HG02970 (cell line): ENCODE results near the gene TPGS2.
"Not testable (repeated sequence)": the region's sequence is repeated elsewhere in the genome, so short reads cannot be mapped to it uniquely, and the experiment has no call there.

Experiments
- ATAC-seq: cut with Tn5 transposase; IDR thresholded peaks from one replicate; pipeline ENCODE4 v1.9.1; 2021; ENCODE audit warnings: mild to moderate bottlenecking, moderate library complexity, moderate number of reproducible peaks; ENCODE audit not compliant: unreplicated experiment, low FRiP score

TPGS2 gene

GRCh38 chr18:36828630-36829361, at the start of gene TPGS2, which contains the start of gene KIAA1328:
Gene TPGS2 (minus strand): TSS chr18:36829002. CDS start chr18:36828767, 235 bp downstream.
Gene KIAA1328 (plus strand): TSS chr18:36829127. CDS start chr18:36829139, 12 bp downstream.
- ATAC-seq: peak; percentile 95

GRCh38 chr18:36873826-36874225, 45.0 kb upstream of the TPGS2 start:
- ATAC-seq: not testable (repeated sequence)

- ATAC-seq: no peak
Observed at GRCh38 chr18:36872329-36872728, 43.5 kb upstream of the TPGS2 start.

GRCh38 chr18:36871801-36872200, 43.0 kb upstream of the TPGS2 start:
- ATAC-seq: no peak

- no peak for ATAC-seq
Observed at GRCh38 chr18:36867056-36867455, 38.3 kb upstream of the TPGS2 start.

- no peak for ATAC-seq
Observed at GRCh38 chr18:36862182-36862581, 33.4 kb upstream of the TPGS2 start.

GRCh38 chr18:36856815-36857214, 28.0 kb upstream of the TPGS2 start:
- no peak for ATAC-seq

GRCh38 chr18:36851202-36851590, 22.4 kb upstream of the TPGS2 start:
- no peak for ATAC-seq

GRCh38 chr18:36850527-36851201, 21.9 kb upstream of the TPGS2 start:
- no peak for ATAC-seq

GRCh38 chr18:36849288-36850006, 20.6 kb upstream of the TPGS2 start:
- no peak for ATAC-seq

GRCh38 chr18:36848609-36849008, 19.8 kb upstream of the TPGS2 start:
- no peak for ATAC-seq

- ATAC-seq: no peak
Observed at GRCh38 chr18:36843784-36844183, 15.0 kb upstream of the TPGS2 start.

GRCh38 chr18:36843199-36843598, 14.4 kb upstream of the TPGS2 start:
- no peak for ATAC-seq

GRCh38 chr18:36839835-36840234, 11.0 kb upstream of the TPGS2 start:
- no peak for ATAC-seq

- no peak for ATAC-seq
Observed at GRCh38 chr18:36835927-36836326, 7.1 kb upstream of the TPGS2 start.

GRCh38 chr18:36833120-36833519, 4.3 kb upstream of the TPGS2 start:
- no peak for ATAC-seq

GRCh38 chr18:36831139-36831538, 2.3 kb upstream of the TPGS2 start:
- ATAC-seq: no peak

- no peak for ATAC-seq
Observed at GRCh38 chr18:36830158-36830495, 1.3 kb upstream of the TPGS2 start.

GRCh38 chr18:36829362-36830157, 758 bp upstream of the TPGS2 start:
- no peak for ATAC-seq

GRCh38 chr18:36828157-36828629, 609 bp downstream of the TPGS2 start:
- ATAC-seq: peak; percentile 3
